Measurements from ENCODE around the gene BCOR. TPM values are rescaled to one million over a fixed set of nuclear protein-coding genes. Genes with fewer than 3 reads are reported as not detected.

Gene BCOR
- total RNA-seq, 1 experiment from 2014 or later: 48.3 TPM

- no TSS peak for BruUV-seq (replicated peaks)
- Histone ChIP-seq H3K27ac (ENCODE audit: low read length) (no peak overlapping the region), H3K4me1 (ENCODE audit: control insufficient read depth, insufficient read depth, low read length) (peaks cover under 1% of the 10 kb centered on the region), H3K27me3 (ENCODE audit: control insufficient read depth, insufficient read depth, low read length) (no peaks in the 10 kb centered on the region), H3K36me3 (ENCODE audit: control insufficient read depth, insufficient read depth, low read length) (no peaks in the 10 kb centered on the region), H3K4me3 (ENCODE audit: low read depth in 2 of 2, low read length in 2 of 2) (no peak overlapping the region), H3K9me3 (ENCODE audit: control insufficient read depth, insufficient read depth, low read depth, low read length) (no peaks in the 10 kb centered on the region)
- CTCF ChIA-PET: no interaction called here
- TF ChIP-seq REST (IDR thresholded peaks at IDR 0.05; ENCODE audit: insufficient read depth in 1 of 2, low read depth in 2 of 2, low read length in 1 of 2) (no peak), SIN3A (IDR thresholded peaks at IDR 0.05; ENCODE audit: borderline replicate concordance, insufficient read depth, low read depth, low read length) (no peak), POLR2AphosphoS5 (IDR thresholded peaks at IDR 0.05; ENCODE audit: low read depth, low read length) (no peak), TCF7L2 (IDR thresholded peaks at IDR 0.05; ENCODE audit: low read depth, low read length) (no peak), CTCF (IDR thresholded peaks at IDR 0.05) (no peak)
- POLR2A ChIA-PET: no interaction called here
- DNase-seq (ENCODE audit: low read depth, low spot score) (no peak), ATAC-seq (no peak)
- intact Hi-C loops (cut with micrococcal nuclease; ENCODE audit: unreplicated experiment): no loop called here
- in situ Hi-C loops (cut with HindIII; ENCODE audit: low pct_unique_long_range_greater_than_20kb, low sequenced_read_pairs): no loop called here
Observed at GRCh38 chrX:40143987-40144386, 46.2 kb upstream of the BCOR start.

- ATAC-seq (no peak), DNase-seq (ENCODE audit: low read depth, low spot score) (no peak)
- ChIA-PET POLR2A (no interaction called here), CTCF (interaction anchor here (0.9 kb wide), 1 partner anchor 26 kb away, joined by 5 read pairs; no protein-coding TSS in a partner anchor)
- Histone ChIP-seq H3K27ac (ENCODE audit: low read length) (no peak overlapping the region), H3K4me3 (ENCODE audit: low read depth in 2 of 2, low read length in 2 of 2) (no peak overlapping the region), H3K27me3 (ENCODE audit: control insufficient read depth, insufficient read depth, low read length) (no peaks in the 10 kb centered on the region), H3K9me3 (ENCODE audit: control insufficient read depth, insufficient read depth, low read depth, low read length) (no peaks in the 10 kb centered on the region), H3K4me1 (ENCODE audit: control insufficient read depth, insufficient read depth, low read length) (no peaks in the 10 kb centered on the region; the same call in none of the 2 replicates), H3K36me3 (ENCODE audit: control insufficient read depth, insufficient read depth, low read length) (no peaks in the 10 kb centered on the region)
- in situ Hi-C loops (cut with HindIII; ENCODE audit: low pct_unique_long_range_greater_than_20kb, low sequenced_read_pairs): no loop called here
- TF ChIP-seq CTCF (IDR thresholded peaks at IDR 0.05): no peak
- no TSS peak for BruUV-seq (replicated peaks)
- intact Hi-C loops (cut with micrococcal nuclease; ENCODE audit: unreplicated experiment): no loop called here
Observed at GRCh38 chrX:40143001-40143400, 45.2 kb upstream of the BCOR start.
